Mesenchymal stem cell (in vitro differentiated cells and primary cell): ENCODE results near the gene SREBF1.

Experiments
- DNase-seq: peaks from one replicate; pipeline ENCODE4 v3.0.0-alpha.2; 2013
- H2AFZ ChIP-seq: one replicate; pipeline ENCODE4 v1.6.1; 2013; ENCODE audit warnings: low read depth, mild to moderate bottlenecking, control low read depth, inconsistent platforms, low read length, moderate library complexity
- H2AK5ac ChIP-seq: 2 replicates; pipeline ENCODE4 v1.6.1; 2013; ENCODE audit warnings: low read length, moderate library complexity, mild to moderate bottlenecking, inconsistent platforms; ENCODE audit not compliant: severe bottlenecking
- H2BK120ac ChIP-seq: one replicate; pipeline ENCODE4 v1.6.1; 2013; ENCODE audit warnings: low read depth, mild to moderate bottlenecking, inconsistent platforms, low read length, moderate library complexity
- H2BK12ac ChIP-seq, 2 experiments: one replicate each; pipeline ENCODE4 v1.6.1; 2013; ENCODE audit warnings: inconsistent platforms in 2 of 2, low read length in 2 of 2, mild to moderate bottlenecking in 2 of 2, moderate library complexity in 2 of 2, control low read depth in 1 of 2
- H2BK15ac ChIP-seq: one replicate; pipeline ENCODE4 v1.6.1; 2013; ENCODE audit warnings: mild to moderate bottlenecking, low read depth, inconsistent platforms; ENCODE audit not compliant: poor library complexity, severe bottlenecking
- H2BK5ac ChIP-seq: 2 replicates; pipeline ENCODE4 v1.6.1; 2013; ENCODE audit warnings: low read depth, mild to moderate bottlenecking, low read length, control low read depth, inconsistent platforms; ENCODE audit not compliant: poor library complexity, severe bottlenecking
- H3K14ac ChIP-seq, 2 experiments: one replicate each; pipeline ENCODE4 v1.6.1; 2013; ENCODE audit warnings: inconsistent platforms in 2 of 2, low read length in 2 of 2, control low read depth in 1 of 2, mild to moderate bottlenecking in 1 of 2, moderate library complexity in 1 of 2
- H3K18ac ChIP-seq, 2 experiments: one replicate each; pipeline ENCODE4 v1.6.1; 2013; ENCODE audit warnings: inconsistent platforms in 2 of 2, low read length in 2 of 2, control low read depth in 1 of 2, low read depth in 1 of 2, mild to moderate bottlenecking in 1 of 2
- H3K23ac ChIP-seq, 2 experiments: one replicate each; pipeline ENCODE4 v1.6.1; 2013; ENCODE audit warnings: inconsistent platforms in 2 of 2, low read length in 2 of 2, mild to moderate bottlenecking in 2 of 2, moderate library complexity in 2 of 2, control low read depth in 1 of 2
- H3K27ac ChIP-seq: 2 replicates; pipeline ENCODE4 v1.5.1; 2013; ENCODE audit warnings: mild to moderate bottlenecking, moderate library complexity, low read length, control low read depth, inconsistent platforms; ENCODE audit not compliant: poor library complexity, severe bottlenecking
- H3K27me3 ChIP-seq, 2 experiments: 2 replicates each; pipeline versions ENCODE4 v1.6.1 to v1.7.0; 2013; ENCODE audit warnings: low read length in 2 of 2, mild to moderate bottlenecking in 2 of 2, moderate library complexity in 2 of 2, control low read depth in 1 of 2, inconsistent platforms in 1 of 2; ENCODE audit not compliant: control insufficient read depth in 1 of 2, insufficient read depth in 1 of 2
- H3K36me3 ChIP-seq, 2 experiments: 2 replicates each; pipeline versions ENCODE4 v1.6.1 to v1.7.0; 2013; ENCODE audit warnings: low read length in 2 of 2, control low read depth in 1 of 2, inconsistent platforms in 1 of 2, low read depth in 1 of 2, mild to moderate bottlenecking in 1 of 2; ENCODE audit not compliant: insufficient read depth in 2 of 2, control insufficient read depth in 1 of 2
- H3K4ac ChIP-seq, 2 experiments: one replicate each; pipeline ENCODE4 v1.6.1; 2013; ENCODE audit warnings: inconsistent platforms in 2 of 2, low read length in 2 of 2, mild to moderate bottlenecking in 2 of 2, moderate library complexity in 2 of 2, control low read depth in 1 of 2, low read depth in 1 of 2
- H3K4me1 ChIP-seq: 2 replicates; pipeline ENCODE4 v1.6.1; 2013; ENCODE audit warnings: low read depth, low read length, control low read depth; ENCODE audit not compliant: control insufficient read depth, insufficient read depth
- H3K4me2 ChIP-seq: 2 replicates; pipeline ENCODE4 v1.6.1; 2013; ENCODE audit warnings: low read length, mild to moderate bottlenecking, inconsistent platforms; ENCODE audit not compliant: poor library complexity, severe bottlenecking
- H3K4me3 ChIP-seq, 2 experiments: 2 replicates each; pipeline versions ENCODE4 v1.5.1 to v1.7.0; 2013; ENCODE audit warnings: low read length in 2 of 2, mild to moderate bottlenecking in 2 of 2, control low read depth in 1 of 2, low read depth in 1 of 2; ENCODE audit not compliant: insufficient read depth in 1 of 2
- H3K79me1 ChIP-seq: replicated peaks from 2 replicates; pipeline ENCODE4 v1.6.1; 2013; ENCODE audit warnings: mild to moderate bottlenecking, control low read depth, low read length, inconsistent platforms; ENCODE audit not compliant: poor library complexity, severe bottlenecking
- H3K9ac ChIP-seq: 2 replicates; pipeline ENCODE4 v1.7.0; 2013; ENCODE audit warnings: mild to moderate bottlenecking, low read length, moderate library complexity
- H3K9me3 ChIP-seq: 2 replicates; pipeline ENCODE4 v1.7.0; 2013; ENCODE audit warnings: mild to moderate bottlenecking, low read length; ENCODE audit not compliant: control insufficient read depth
- H4K8ac ChIP-seq: one replicate; pipeline ENCODE4 v1.6.1; 2013; ENCODE audit warnings: inconsistent platforms, mild to moderate bottlenecking, low read length, moderate library complexity
- H4K91ac ChIP-seq: one replicate; pipeline ENCODE4 v1.6.1; 2013; ENCODE audit warnings: mild to moderate bottlenecking, low read length, inconsistent platforms
- WGBS: methylation state at CpG from one replicate; pipeline ENCODE4 v1.1.7; 2013; ENCODE audit warnings: mixed read lengths; 5-methylcytosine and 5-hydroxymethylcytosine counted together

Gene SREBF1

GRCh38 chr17:17789828-17790636 lies 46.8 kb downstream of the SREBF1 start:
- no peak overlapping the region for H3K4ac ChIP-seq
- no peaks in the 10 kb centered on the region for H3K9me3 ChIP-seq
- H4K91ac ChIP-seq: no peak overlapping the region
- H3K14ac ChIP-seq: peak overlapping the region in 1 of 2 experiments; percentile 24
- H2AK5ac ChIP-seq: no peak overlapping the region
- H3K23ac ChIP-seq: peak overlapping the region in 1 of 2 experiments; percentile 38
- H3K27ac ChIP-seq: no peak overlapping the region
- H3K18ac ChIP-seq: peak overlapping the region in 1 of 2 experiments; percentile 13
- DNase-seq: no peak
- H4K8ac ChIP-seq: no peak overlapping the region
- H3K36me3 ChIP-seq: peaks cover 15 to 22% of the 10 kb centered on the region in 2 experiments
- 76% methylated on average over 10 of the region's 12 CpGs for WGBS
- H3K27me3 ChIP-seq: no peaks in the 10 kb centered on the region
- H2AFZ ChIP-seq: no peak overlapping the region
- H2BK5ac ChIP-seq: no peak overlapping the region
- no peak overlapping the region for H2BK120ac ChIP-seq
- H2BK15ac ChIP-seq: no peak overlapping the region
- peaks cover 66% of the 10 kb centered on the region for H3K79me1 ChIP-seq
- no peak overlapping the region for H2BK12ac ChIP-seq
- no peak overlapping the region for H3K4me2 ChIP-seq
- H3K9ac ChIP-seq: no peak overlapping the region
- H3K4me3 ChIP-seq: no peak overlapping the region
- peaks cover 32% of the 10 kb centered on the region for H3K4me1 ChIP-seq

GRCh38 chr17:17789410-17789809 lies 47.4 kb downstream of the SREBF1 start:
- Histone ChIP-seq H2BK5ac (no peak overlapping the region), H2BK15ac (no peak overlapping the region), H2BK12ac (no peak overlapping the region), H3K4ac (no peak overlapping the region), H3K79me1 (peaks cover 68% of the 10 kb centered on the region), H3K27me3 (peaks cover 0 to 3% of the 10 kb centered on the region in 2 experiments), H3K18ac (no peak overlapping the region), H3K14ac (no peak overlapping the region), H3K4me3 (no peak overlapping the region), H3K23ac (no peak overlapping the region), H2AFZ (no peak overlapping the region), H3K36me3 (peaks cover 9 to 16% of the 10 kb centered on the region in 2 experiments), H3K9me3 (no peaks in the 10 kb centered on the region), H3K9ac (no peak overlapping the region), H2BK120ac (no peak overlapping the region), H3K4me1 (peaks cover 38% of the 10 kb centered on the region), H4K8ac (no peak overlapping the region), H3K27ac (no peak overlapping the region), H4K91ac (no peak overlapping the region), H2AK5ac (no peak overlapping the region), H3K4me2 (no peak overlapping the region)
- no peak for DNase-seq
- WGBS: 95% methylated on average over 6 of the region's 6 CpGs

GRCh38 chr17:17788967-17789366 lies 47.8 kb downstream of the SREBF1 start:
- Histone ChIP-seq H3K4me3 (no peak overlapping the region), H3K23ac (no peak overlapping the region), H2BK5ac (no peak overlapping the region), H3K14ac (no peak overlapping the region), H3K4ac (no peak overlapping the region), H4K8ac (no peak overlapping the region), H3K9ac (no peak overlapping the region), H3K4me1 (peaks cover 43% of the 10 kb centered on the region), H3K27ac (no peak overlapping the region), H3K9me3 (no peaks in the 10 kb centered on the region), H4K91ac (no peak overlapping the region), H2BK12ac (no peak overlapping the region), H3K4me2 (no peak overlapping the region), H2BK120ac (no peak overlapping the region), H3K27me3 (peaks cover 0 to 6% of the 10 kb centered on the region in 2 experiments), H2AFZ (no peak overlapping the region), H3K79me1 (peaks cover 70% of the 10 kb centered on the region), H2BK15ac (no peak overlapping the region), H2AK5ac (no peak overlapping the region), H3K18ac (no peak overlapping the region), H3K36me3 (peaks cover 5 to 11% of the 10 kb centered on the region in 2 experiments)
- DNase-seq: no peak
- 86% methylated on average over 8 of the region's 8 CpGs for WGBS

GRCh38 chr17:17787568-17787967 lies 49.2 kb downstream of the SREBF1 start:
- Histone ChIP-seq H4K91ac (peak overlapping the region; percentile 66), H3K4me1 (peaks cover 45% of the 10 kb centered on the region), H3K14ac (no peak overlapping the region), H3K4ac (no peak overlapping the region), H2AK5ac (no peak overlapping the region), H2BK15ac (no peak overlapping the region), H2BK5ac (no peak overlapping the region), H3K23ac (no peak overlapping the region), H3K36me3 (no peaks in the 10 kb centered on the region), H3K4me3 (no peak overlapping the region), H3K27ac (no peak overlapping the region), H2BK12ac (no peak overlapping the region), H3K9me3 (no peaks in the 10 kb centered on the region), H3K4me2 (no peak overlapping the region), H3K79me1 (peaks cover 68% of the 10 kb centered on the region), H3K18ac (no peak overlapping the region), H3K9ac (no peak overlapping the region), H4K8ac (no peak overlapping the region), H3K27me3 (peaks cover 0 to 6% of the 10 kb centered on the region in 2 experiments), H2AFZ (no peak overlapping the region), H2BK120ac (no peak overlapping the region)
- WGBS: 94% methylated on average over 5 of the region's 7 CpGs
- no peak for DNase-seq
